K562 (cell line): ENCODE measurements around the gene PLEKHA7.

Source experiments
- CEBPZ ChIP-seq: fragments of 150-350 bp; IDR thresholded peaks from 2 replicates; pipeline ENCODE4 v1.6.1; 2014; ENCODE audit warnings: low read depth, mild to moderate bottlenecking, low read length, borderline replicate concordance
- EP300 ChIP-seq: IDR thresholded peaks from 2 replicates; pipeline ENCODE4 v1.6.1; 2012; ENCODE audit warnings: low read length, improper control_type of control experiment
- HDAC6 ChIP-seq: IDR thresholded peaks from 2 replicates; pipeline ENCODE4 v1.6.1; 2012; ENCODE audit warnings: low read depth, mild to moderate bottlenecking, control low read depth, inconsistent platforms, low read length, moderate library complexity
- KLF16 ChIP-seq: IDR thresholded peaks from 2 replicates; pipeline ENCODE4 v1.6.1; 2016; ENCODE audit warnings: antibody characterized with exemption
- MAX ChIP-seq: sonication (generic); formaldehyde crosslinking; IDR thresholded peaks from 2 replicates; pipeline ENCODE4 v1.9.0; 2022; ENCODE audit warnings: mild to moderate bottlenecking, missing genetic modification reagents
- NFIX ChIP-seq: fragments of 250-450 bp; sonication (Bioruptor Pico); IDR thresholded peaks from 2 replicates; pipeline ENCODE4 v1.4.0; 2020; ENCODE audit warnings: low read depth, mild to moderate bottlenecking, moderate library complexity
- RBM17 ChIP-seq: fragments of 200-400 bp; formaldehyde crosslinking; IDR thresholded peaks from 2 replicates; pipeline ENCODE4 v1.6.1; 2017; ENCODE audit warnings: low read depth, mild to moderate bottlenecking, low read length, borderline replicate concordance
- RBM25 ChIP-seq: fragments of 200-400 bp; formaldehyde crosslinking; IDR thresholded peaks from 2 replicates; pipeline ENCODE4 v1.6.1; 2018; ENCODE audit warnings: low read length, low read depth, moderate library complexity; ENCODE audit not compliant: severe bottlenecking
- RCOR1 ChIP-seq, 2 experiments: IDR thresholded peaks; 2 replicates each; pipeline ENCODE4 v1.6.1; 2012; ENCODE audit warnings: low read depth in 2 of 2, low read length in 2 of 2, borderline replicate concordance in 1 of 2, improper control_type of control experiment in 1 of 2
- SMAD1 ChIP-seq: fragments of 150-350 bp; IDR thresholded peaks from 2 replicates; pipeline ENCODE4 v1.6.1; 2014; ENCODE audit warnings: low read length, low read depth; ENCODE audit not compliant: partially characterized antibody
- ZNF175 ChIP-seq: fragments of 200-800 bp; sonication (Bioruptor generic); IDR thresholded peaks from 2 replicates; pipeline ENCODE4 v1.6.1; 2016; ENCODE audit warnings: low read depth, mild to moderate bottlenecking, missing genetic modification characterization, missing compliant biosample characterization
- ZNF592 ChIP-seq: fragments of 450-650 bp; IDR thresholded peaks from 2 replicates; pipeline ENCODE4 v1.6.1; 2017; ENCODE audit warnings: antibody characterized with exemption, mild to moderate bottlenecking

- no peak for TF ChIP-seq SMAD1
- no peak for TF ChIP-seq RBM25
- TF ChIP-seq ZNF592: no peak
- no peak for TF ChIP-seq EP300
- no peak for TF ChIP-seq MAX (CRISPR knock-in tag)
- TF ChIP-seq CEBPZ: no peak
- no peak for TF ChIP-seq NFIX (CRISPR knock-in tag)
- TF ChIP-seq RCOR1 (IDR thresholded peaks at IDR 0.05; ENCODE audit: borderline replicate concordance in 1 of 2, low read depth in 2 of 2, low read length in 2 of 2): no peak
- no peak for TF ChIP-seq RBM17
- TF ChIP-seq KLF16: no peak
- TF ChIP-seq ZNF175: no peak
- TF ChIP-seq HDAC6: no peak
Measured at GRCh38 chr11:16750417-16750816, 263.8 kb downstream of the PLEKHA7 start.
